ENCODE results near the gene P2RX1. TPM values are rescaled to one million over a fixed set of nuclear protein-coding genes. Genes with fewer than 3 reads are reported as not detected.
A peak's percentile ranks its signal among the peaks of the same experiment; 100 is the strongest.

The P2RX1 gene
- total RNA-seq, 2 experiments from 2014 or later: 0.82 to 1.00 TPM

DNA sequence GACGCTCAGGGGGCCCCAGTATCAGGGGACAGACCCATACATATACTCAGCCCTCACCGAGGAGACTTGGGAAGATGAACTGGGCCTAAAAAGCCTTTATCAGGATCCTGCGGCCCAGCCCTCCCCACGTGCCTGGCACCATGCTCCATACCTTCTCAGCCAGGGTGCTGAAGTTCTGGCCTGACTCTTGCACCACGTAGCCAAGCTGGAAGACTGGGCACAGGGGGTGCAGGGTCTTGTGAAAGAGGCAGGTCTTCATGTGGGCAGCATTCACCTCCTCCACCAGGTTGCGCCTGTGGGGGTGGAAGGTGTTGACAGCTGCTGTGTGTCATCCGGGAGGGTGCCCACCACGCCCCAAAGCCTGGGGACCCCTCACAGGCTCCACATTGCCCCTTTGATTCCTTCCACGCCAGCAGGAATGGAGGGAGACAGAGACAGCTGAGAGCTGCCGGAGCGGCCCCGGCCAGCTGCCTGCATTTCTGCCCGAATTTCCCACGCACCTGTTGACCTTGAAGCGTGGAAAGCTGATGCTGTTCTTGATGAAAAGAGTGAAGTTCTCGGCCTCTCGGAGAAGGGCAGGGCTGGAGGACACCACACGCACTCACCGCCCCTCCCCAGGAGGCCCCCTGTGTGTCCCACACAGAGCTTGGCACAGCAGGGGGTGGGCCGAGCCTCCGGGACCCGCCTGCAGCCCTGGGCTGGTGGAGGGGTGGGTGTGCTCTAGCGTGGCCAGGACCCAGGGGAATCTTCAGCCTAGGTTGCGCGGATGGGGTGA, 13.0 kb downstream of the P2RX1 start:
- no peak for ATAC-seq (ENCODE audit: low read depth)
- H3K27ac Mint-ChIP-seq: no peak overlapping the region
- H3K9me3 Mint-ChIP-seq: no peaks in the 10 kb centered on the region
- H3K4me3 Mint-ChIP-seq: no peak overlapping the region
- H3K4me1 Mint-ChIP-seq: no peaks in the 10 kb centered on the region
- H3K27me3 Mint-ChIP-seq: peaks cover 6% of the 10 kb centered on the region
- POLR2A ChIA-PET: no interaction called here
- no peaks in the 10 kb centered on the region for H3K36me3 Mint-ChIP-seq
- DNase-seq: no peak

DNA sequence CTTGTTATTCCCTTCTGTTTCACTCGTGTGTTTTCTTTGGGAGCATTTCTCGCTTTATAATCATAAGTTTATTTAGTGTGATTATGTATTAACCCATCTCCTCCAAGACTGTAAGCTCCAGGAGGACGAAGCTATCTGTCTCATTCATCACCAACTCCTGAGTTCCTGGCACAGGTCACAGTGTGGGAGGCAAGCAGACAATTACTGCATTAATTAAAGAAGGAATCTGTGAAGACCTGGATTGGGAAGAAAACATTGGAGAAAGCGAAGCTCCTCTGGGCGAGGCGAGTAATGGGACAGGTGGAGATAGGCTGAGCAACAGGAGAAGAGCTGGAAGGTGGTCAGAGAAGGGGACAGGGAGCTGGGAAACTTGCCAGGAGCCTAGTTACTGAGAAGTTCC, 15.6 kb downstream of the P2RX1 start:
- ATAC-seq (ENCODE audit: low read depth) (no peak), DNase-seq (no peak)
- Mint-ChIP-seq H3K4me1 (no peaks in the 10 kb centered on the region), H3K27me3 (peaks cover 2% of the 10 kb centered on the region), H3K27ac (no peak overlapping the region), H3K4me3 (no peak overlapping the region), H3K36me3 (no peaks in the 10 kb centered on the region), H3K9me3 (no peaks in the 10 kb centered on the region)
- POLR2A ChIA-PET: no interaction called here

DNA sequence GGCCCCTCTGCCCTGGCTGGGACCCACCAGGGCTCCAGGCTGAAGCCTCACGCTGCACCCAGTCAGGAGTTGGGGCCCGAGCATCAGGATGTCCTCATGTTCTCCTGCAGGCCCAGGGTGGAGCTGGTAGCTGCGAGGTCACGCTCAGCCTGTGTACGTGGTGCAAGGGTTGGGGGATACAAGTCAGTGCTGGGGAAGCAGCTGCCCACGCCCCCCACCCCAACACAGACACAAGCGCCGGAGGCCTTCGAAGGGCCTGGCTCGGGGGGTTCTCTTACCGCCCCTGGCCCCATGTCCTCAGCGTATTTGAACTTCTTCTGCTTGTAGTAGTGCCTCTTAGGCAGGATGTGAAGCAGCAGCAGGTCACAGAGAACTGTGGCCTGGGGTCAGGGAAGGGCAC, 18.5 kb downstream of the P2RX1 start:
- peaks cover 9% of the 10 kb centered on the region for H3K4me1 Mint-ChIP-seq
- H3K36me3 Mint-ChIP-seq: no peaks in the 10 kb centered on the region
- DNase-seq (no peak), ATAC-seq (ENCODE audit: low read depth) (no peak)
- H3K27ac Mint-ChIP-seq: no peak overlapping the region
- H3K27me3 Mint-ChIP-seq: peaks cover 2% of the 10 kb centered on the region
- no peaks in the 10 kb centered on the region for H3K9me3 Mint-ChIP-seq
- POLR2A ChIA-PET: no interaction called here
- H3K4me3 Mint-ChIP-seq: no peak overlapping the region

DNA sequence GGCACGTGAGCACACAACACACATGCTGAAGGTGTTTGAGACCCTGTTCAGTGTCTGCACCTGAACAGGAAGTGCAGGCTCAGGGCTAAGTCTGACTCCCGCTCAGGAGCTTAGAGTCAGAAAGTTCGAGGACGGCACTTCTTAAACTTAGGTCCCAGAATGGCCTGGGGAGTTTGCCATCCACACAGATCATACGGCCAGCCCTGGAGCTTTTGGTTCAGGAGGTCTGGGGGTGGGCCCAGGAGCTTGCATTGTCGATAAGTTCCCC, 19.4 kb downstream of the P2RX1 start:
- H3K4me3 Mint-ChIP-seq: no peak overlapping the region
- H3K4me1 Mint-ChIP-seq: peaks cover 9% of the 10 kb centered on the region
- no peaks in the 10 kb centered on the region for H3K9me3 Mint-ChIP-seq
- no peaks in the 10 kb centered on the region for H3K36me3 Mint-ChIP-seq
- no peak overlapping the region for H3K27ac Mint-ChIP-seq
- no peak for ATAC-seq (ENCODE audit: low read depth)
- POLR2A ChIA-PET: no interaction called here
- H3K27me3 Mint-ChIP-seq: peaks cover 2% of the 10 kb centered on the region
- DNase-seq: no peak

DNA sequence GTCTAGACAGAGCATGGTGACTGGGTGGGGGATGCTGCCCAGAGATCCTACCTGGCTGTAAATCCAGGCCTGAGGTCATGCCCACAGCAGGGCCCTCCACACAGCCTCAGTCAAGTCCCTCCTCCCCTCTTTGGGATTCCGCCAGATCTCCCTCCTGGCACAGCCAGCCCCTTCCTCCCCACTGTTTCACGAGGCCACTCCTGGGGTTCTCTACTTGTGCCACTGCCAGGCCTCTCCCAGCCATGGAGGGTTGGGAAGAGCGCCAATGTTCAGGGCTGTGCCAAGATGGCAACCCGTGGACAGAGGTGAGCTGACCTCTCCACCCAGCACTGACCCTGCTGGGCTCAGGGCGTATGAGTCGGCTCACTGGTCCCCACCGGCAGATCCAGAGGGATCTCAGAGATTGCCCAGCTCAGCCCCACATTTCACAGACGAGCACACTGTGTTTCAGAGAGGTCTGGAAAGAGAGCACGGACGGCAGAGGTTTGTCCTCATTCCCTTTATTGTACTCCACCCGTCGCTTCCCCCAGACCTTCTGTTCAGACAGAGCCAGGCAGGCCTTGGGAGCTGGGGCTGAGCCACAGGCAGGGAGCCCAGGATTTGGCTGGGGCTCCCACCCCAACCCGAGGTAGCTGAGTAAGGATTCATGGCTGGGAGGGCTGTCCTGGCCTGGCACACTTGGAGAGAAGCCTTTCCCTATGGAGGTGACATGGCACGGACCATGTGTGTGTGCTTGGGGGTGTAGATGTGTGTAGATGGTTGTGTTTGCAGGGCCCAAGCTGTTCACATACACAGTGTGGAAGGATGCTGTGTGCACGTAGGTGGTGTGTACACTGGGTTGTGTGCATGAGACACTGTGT, 19.9 kb downstream of the P2RX1 start:
- POLR2A ChIA-PET: no interaction called here
- Mint-ChIP-seq H3K36me3 (no peaks in the 10 kb centered on the region), H3K27me3 (peaks cover 2% of the 10 kb centered on the region), H3K4me1 (peaks cover 13% of the 10 kb centered on the region), H3K27ac (no peak overlapping the region), H3K4me3 (no peak overlapping the region), H3K9me3 (no peaks in the 10 kb centered on the region)
- DNase-seq (no peak), ATAC-seq (ENCODE audit: low read depth) (no peak)

DNA sequence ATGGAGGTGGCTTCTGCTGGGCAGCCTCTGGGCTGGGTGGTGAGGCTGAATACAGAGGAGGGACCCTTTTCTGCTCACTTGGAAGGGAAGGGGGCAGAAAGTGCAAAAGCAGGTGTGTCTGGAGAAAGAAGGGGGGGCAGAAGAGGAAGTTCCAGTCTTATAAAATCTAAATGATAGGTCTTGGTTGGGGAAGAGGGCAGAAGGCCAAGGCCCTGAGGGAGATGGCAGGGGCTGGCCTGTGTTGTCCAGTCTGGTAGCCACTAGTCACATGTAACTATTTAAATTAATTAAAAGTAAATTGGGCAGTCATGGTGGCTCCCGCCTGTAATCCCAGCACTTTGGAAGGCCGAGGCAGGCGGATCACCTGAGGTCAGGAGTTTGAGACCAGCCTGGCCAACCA, 20.9 kb downstream of the P2RX1 start:
- no peaks in the 10 kb centered on the region for H3K36me3 Mint-ChIP-seq
- H3K27me3 Mint-ChIP-seq: peaks cover 2% of the 10 kb centered on the region
- no peak overlapping the region for H3K4me3 Mint-ChIP-seq
- DNase-seq: no peak
- ATAC-seq (ENCODE audit: low read depth): no peak
- H3K9me3 Mint-ChIP-seq: no peaks in the 10 kb centered on the region
- H3K4me1 Mint-ChIP-seq: peaks cover 20% of the 10 kb centered on the region
- POLR2A ChIA-PET: no interaction called here
- no peak overlapping the region for H3K27ac Mint-ChIP-seq

DNA sequence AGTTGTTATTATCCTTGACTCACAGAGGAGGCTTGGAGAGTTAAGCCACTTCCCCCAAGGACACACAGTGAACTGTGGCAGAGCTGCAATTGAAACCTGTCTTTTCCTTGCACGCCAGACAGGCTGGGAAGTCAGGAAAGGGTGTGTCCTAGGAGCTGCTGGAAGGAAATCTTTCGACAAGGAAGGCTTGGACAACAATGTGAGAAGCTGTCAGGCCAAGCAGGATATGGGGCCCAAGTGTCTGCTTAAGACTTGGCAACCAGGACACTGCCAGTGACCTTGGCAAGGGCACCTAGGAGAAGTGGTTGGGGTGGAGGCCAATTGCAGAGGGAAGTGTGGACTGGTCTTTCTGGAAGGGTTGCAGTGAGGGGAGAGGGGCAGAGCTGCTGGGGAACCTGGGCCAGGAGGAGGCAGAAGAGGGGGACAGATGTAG, 21.3 kb downstream of the P2RX1 start:
- POLR2A ChIA-PET: interaction anchor here (0.9 to 1.0 kb wide), 2 partner anchors 10 to 11 kb away, joined by 3 to 4 read pairs; no protein-coding TSS in a partner anchor
- Mint-ChIP-seq H3K27ac (no peak overlapping the region), H3K4me3 (no peak overlapping the region), H3K9me3 (no peaks in the 10 kb centered on the region), H3K36me3 (no peaks in the 10 kb centered on the region), H3K4me1 (peaks cover 22% of the 10 kb centered on the region), H3K27me3 (peaks cover 2% of the 10 kb centered on the region)
- DNase-seq: no peak
- ATAC-seq (ENCODE audit: low read depth): no peak

DNA sequence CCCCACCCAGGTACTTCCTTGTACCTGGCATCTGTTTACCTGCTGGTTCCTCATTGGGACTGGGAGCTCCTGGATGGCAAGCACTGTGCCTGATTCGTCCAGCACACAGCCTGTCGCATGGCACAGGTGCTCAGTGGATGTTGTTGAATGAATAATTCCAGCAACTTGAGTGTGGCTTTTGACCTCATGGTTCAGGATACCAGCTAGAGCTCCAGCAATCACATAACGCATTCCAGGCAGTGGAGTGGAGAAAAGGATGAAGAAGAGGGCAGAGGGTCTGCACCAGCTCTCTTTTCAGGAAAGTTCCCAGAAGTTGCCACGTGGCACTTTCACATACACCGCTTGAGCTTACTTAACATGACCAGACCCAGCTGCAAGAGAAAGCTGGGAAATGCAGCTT, 22.1 kb downstream of the P2RX1 start:
- DNase-seq (no peak), ATAC-seq (ENCODE audit: low read depth) (no peak)
- peaks cover 22% of the 10 kb centered on the region for H3K4me1 Mint-ChIP-seq
- POLR2A ChIA-PET: interaction anchor here (0.9 to 1.0 kb wide), 2 partner anchors 9 to 11 kb away, joined by 3 to 4 read pairs; no protein-coding TSS in a partner anchor
- H3K4me3 Mint-ChIP-seq: peak overlapping the region; percentile 88
- peak overlapping the region; percentile 87 for H3K27ac Mint-ChIP-seq
- H3K27me3 Mint-ChIP-seq: peaks cover 2% of the 10 kb centered on the region
- H3K9me3 Mint-ChIP-seq: no peaks in the 10 kb centered on the region
- H3K36me3 Mint-ChIP-seq: no peaks in the 10 kb centered on the region

DNA sequence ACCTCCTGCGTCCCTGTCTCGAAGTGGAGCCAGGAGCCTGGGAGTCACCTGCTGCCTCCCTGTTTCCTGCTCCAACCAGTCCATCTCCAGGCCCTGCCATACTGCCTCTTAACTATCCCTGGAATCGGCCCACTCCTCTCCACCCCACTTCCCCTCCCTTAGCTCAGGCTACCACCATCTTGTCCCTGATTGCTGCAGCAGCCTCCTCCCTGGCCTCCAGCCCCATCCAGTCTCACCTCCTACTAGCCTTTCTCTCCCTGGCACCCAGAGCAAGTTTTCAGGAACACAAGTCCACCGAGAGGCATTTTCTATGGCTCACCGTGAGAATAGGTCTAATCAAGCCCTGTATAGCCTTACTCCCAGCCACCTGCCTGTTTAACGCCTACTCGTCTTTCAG, 22.5 kb downstream of the P2RX1 start:
- Mint-ChIP-seq H3K27me3 (peaks cover 2% of the 10 kb centered on the region), H3K9me3 (no peaks in the 10 kb centered on the region), H3K27ac (peak overlapping the region; percentile 87), H3K4me3 (peak overlapping the region; percentile 88), H3K36me3 (no peaks in the 10 kb centered on the region), H3K4me1 (peaks cover 22% of the 10 kb centered on the region)
- DNase-seq: no peak
- ATAC-seq (ENCODE audit: low read depth): no peak
- POLR2A ChIA-PET: interaction anchor here (0.9 kb wide), 1 partner anchor 12 kb away, joined by 3 read pairs; no protein-coding TSS in a partner anchor

DNA sequence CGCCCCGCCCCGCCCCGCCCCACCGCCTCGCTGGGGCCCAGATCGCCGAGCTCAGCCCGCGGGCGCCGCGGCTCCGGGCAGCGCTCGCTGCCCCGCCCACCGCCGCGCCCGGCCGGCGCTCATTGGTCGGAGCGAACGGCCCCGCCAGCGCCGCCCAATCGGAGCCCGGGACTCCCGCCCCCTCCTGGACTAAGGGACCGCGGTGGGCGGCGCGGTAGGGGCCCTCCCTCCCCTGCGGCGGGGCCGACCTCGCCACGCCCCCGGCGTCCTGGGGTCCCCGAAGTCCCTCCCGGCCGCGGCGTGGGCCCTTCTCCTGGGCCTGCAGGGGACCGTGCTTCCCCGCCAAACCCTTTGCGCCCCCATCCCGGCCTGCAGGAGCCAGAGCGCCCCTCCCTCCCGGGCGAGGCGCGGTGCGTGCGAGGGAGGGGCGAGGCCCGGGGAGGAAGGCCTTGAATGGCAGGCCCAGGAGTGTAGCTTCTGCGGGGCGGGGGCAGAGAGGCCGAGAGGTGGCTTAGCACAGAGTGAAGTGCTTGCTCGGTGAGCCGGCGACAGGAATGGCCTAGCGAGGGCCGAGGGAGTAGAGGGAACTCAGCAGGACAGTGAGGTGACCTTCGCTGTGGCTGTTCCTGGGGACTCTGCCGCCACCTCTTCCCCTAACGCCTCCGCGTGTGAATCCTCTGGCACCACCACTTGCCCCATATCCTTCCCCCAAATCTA, 23.1 kb downstream of the P2RX1 start, which contains the start of gene CAMKK1:
Gene CAMKK1, minus strand, starts transcription at position 51 of the 717 bp plus-strand sequence. CDS start 7,366 bp downstream, outside the sequence.
- Mint-ChIP-seq H3K27me3 (peaks cover 2% of the 10 kb centered on the region), H3K4me3 (peak within 1 kb of the TSS; percentile 88), H3K27ac (peak within 1 kb of the TSS; percentile 87), H3K9me3 (no peaks in the 10 kb centered on the region), H3K4me1 (peaks cover 22% of the 10 kb centered on the region), H3K36me3 (no peaks in the 10 kb centered on the region)
- ATAC-seq (ENCODE audit: low read depth): peak; percentile 84
- peak; percentile 96 for DNase-seq
- POLR2A ChIA-PET: interaction anchor here (0.9 to 1.2 kb wide), 4 partner anchors 9 to 250 kb away, joined by 3 to 5 read pairs (median 4); partner anchors contain the start of genes CYB5D2 and ZZEF1

DNA sequence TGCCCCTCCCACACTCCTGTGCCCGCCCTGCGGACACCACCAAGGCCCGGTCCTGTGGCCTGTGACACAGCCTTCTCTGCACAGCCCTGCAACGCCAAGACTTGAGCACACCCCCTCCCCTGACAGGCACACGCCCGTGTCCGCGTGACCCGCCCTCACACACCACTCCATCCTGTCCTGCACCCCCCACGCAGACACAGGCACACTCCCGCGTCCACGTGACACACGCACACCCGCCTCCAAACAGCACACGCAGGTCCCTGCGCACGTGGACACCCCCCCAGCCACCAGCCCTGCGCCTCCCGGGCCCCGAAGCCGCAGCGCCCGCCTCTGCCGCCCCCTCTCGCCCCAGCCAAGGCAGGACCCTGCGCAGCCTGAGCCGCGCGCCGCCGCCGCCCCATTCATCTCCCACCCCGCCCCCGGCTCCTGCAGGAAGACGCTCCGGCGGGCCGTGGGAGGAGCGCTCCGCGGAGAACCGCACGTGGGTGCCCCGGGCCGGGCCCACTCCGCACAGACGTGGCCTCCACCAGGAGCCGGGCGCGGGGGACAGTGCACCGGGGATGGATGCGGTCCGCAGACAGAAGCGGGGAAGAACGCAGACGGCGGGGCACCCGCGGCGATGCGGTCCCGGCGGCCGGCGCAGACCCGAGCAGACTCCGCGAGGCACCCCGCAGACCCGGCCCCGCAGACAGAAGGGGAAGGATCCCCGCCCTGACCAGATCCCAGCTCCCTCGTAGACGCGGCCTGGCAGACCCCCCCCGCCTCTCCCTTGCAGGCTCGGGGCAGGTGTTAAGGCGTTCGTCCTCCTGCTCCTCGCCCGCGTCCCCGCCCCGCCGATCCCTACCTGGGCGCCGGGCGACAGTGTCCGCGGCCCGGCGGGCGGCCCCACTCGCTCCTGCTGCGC, 23.9 kb downstream of the P2RX1 start:
- Mint-ChIP-seq H3K4me1 (peaks cover 25% of the 10 kb centered on the region), H3K27ac (peak overlapping the region; percentile 54), H3K27me3 (peaks cover 2% of the 10 kb centered on the region), H3K4me3 (peak overlapping the region; percentile 67), H3K36me3 (no peaks in the 10 kb centered on the region), H3K9me3 (no peaks in the 10 kb centered on the region)
- POLR2A ChIA-PET: interaction anchor here (0.9 to 1.2 kb wide), 4 partner anchors 8 to 251 kb away, joined by 3 to 5 read pairs (median 4); partner anchors contain the start of genes CYB5D2 and ZZEF1
- DNase-seq (peak; percentile 74), ATAC-seq (ENCODE audit: low read depth) (peak; percentile 40)

DNA sequence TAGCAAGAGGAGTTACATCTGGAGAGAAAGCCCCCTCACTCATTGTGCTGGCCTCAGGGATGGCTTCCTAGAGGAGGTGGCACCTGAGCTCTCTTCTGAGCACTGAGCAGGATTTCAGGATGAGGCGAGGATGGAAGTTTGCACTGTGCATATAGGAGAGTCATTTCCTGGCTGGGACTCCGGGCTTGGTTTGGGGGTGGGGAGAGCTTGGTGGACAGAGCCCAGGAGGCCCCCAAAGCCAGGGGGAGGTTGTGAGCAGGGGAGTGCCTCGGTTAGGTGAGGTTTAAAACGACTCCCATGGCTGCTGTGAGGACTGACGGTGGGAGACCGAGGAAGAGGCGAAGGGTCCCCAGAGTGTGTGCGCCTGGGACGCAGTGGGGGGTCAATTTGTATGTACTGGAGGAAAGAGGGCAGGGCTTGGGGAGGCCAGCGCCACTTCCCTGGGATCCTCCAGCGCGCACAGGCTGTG, 24.6 kb downstream of the P2RX1 start:
- peak overlapping the region; percentile 67 for H3K4me3 Mint-ChIP-seq
- POLR2A ChIA-PET: no interaction called here
- ATAC-seq (ENCODE audit: low read depth) (no peak), DNase-seq (no peak)
- H3K4me1 Mint-ChIP-seq: peaks cover 32% of the 10 kb centered on the region
- H3K27me3 Mint-ChIP-seq: peaks cover 2% of the 10 kb centered on the region
- peak overlapping the region; percentile 56 for H3K27ac Mint-ChIP-seq
- H3K36me3 Mint-ChIP-seq: no peaks in the 10 kb centered on the region
- no peaks in the 10 kb centered on the region for H3K9me3 Mint-ChIP-seq

Data from activated naive CD8-positive, alpha-beta T cell treated with anti-CD3 and anti-CD28 coated beads, Interleukin-2, amount 10 ng/mL, durations not matched to agents 7 days and 5 days (primary cell).